ENCODE measurements around the gene RAB3C.
"Not testable (repeated sequence)": the region's sequence is repeated elsewhere in the genome, so short reads cannot be mapped to it uniquely, and the experiment has no call there.

Gene RAB3C

GRCh38 chr5:58582803-58583491 is at the start of gene RAB3C:
TSS of gene RAB3C (plus strand) at chr5:58583075. CDS start at chr5:58583209, 134 bp downstream.
- peak in 2 of 3 experiments; percentile 5 to 9 for DNase-seq (ENCODE audit: low read depth in 3 of 3)

GRCh38 chr5:58541935-58542334 is 40.9 kb upstream of the RAB3C start:
- DNase-seq (ENCODE audit: low read depth in 3 of 3): not testable (repeated sequence)

GRCh38 chr5:58542709-58543108 is 40.2 kb upstream of the RAB3C start:
- no peak for DNase-seq (ENCODE audit: low read depth in 3 of 3)

GRCh38 chr5:58543723-58544122 is 39.2 kb upstream of the RAB3C start:
- no peak for DNase-seq (ENCODE audit: low read depth in 3 of 3)

- no peak for DNase-seq (ENCODE audit: low read depth in 3 of 3)
These were observed 38.7 kb upstream of the RAB3C start for GRCh38 chr5:58544195-58544594.

- no peak for DNase-seq (ENCODE audit: low read depth in 3 of 3)
These were observed 37.9 kb upstream of the RAB3C start for GRCh38 chr5:58544926-58545325.

- DNase-seq (ENCODE audit: low read depth in 3 of 3): no peak
These were observed 37.0 kb upstream of the RAB3C start for GRCh38 chr5:58545912-58546311.

GRCh38 chr5:58548068-58548467 is 34.8 kb upstream of the RAB3C start:
- DNase-seq (ENCODE audit: low read depth in 3 of 3): no peak

GRCh38 chr5:58551492-58551891 is 31.4 kb upstream of the RAB3C start:
- DNase-seq (ENCODE audit: low read depth in 3 of 3): no peak

GRCh38 chr5:58557665-58558338 is 25.1 kb upstream of the RAB3C start:
- not testable (repeated sequence) for DNase-seq (ENCODE audit: low read depth in 3 of 3)

- not testable (repeated sequence) for DNase-seq (ENCODE audit: low read depth in 3 of 3)
These were observed 19.7 kb upstream of the RAB3C start for GRCh38 chr5:58563016-58563700.

GRCh38 chr5:58564043-58564832 is 18.6 kb upstream of the RAB3C start:
- not testable (repeated sequence) for DNase-seq (ENCODE audit: low read depth in 3 of 3)

- no peak for DNase-seq (ENCODE audit: low read depth in 3 of 3)
These were observed 17.8 kb upstream of the RAB3C start for GRCh38 chr5:58565033-58565432.

- no peak for DNase-seq (ENCODE audit: low read depth in 3 of 3)
These were observed 11.4 kb upstream of the RAB3C start for GRCh38 chr5:58571501-58571900.

- DNase-seq (ENCODE audit: low read depth in 3 of 3): not testable (repeated sequence)
These were observed 9.9 kb upstream of the RAB3C start for GRCh38 chr5:58572973-58573372.

- no peak for DNase-seq (ENCODE audit: low read depth in 3 of 3)
These were observed 3.1 kb upstream of the RAB3C start for GRCh38 chr5:58579781-58580180.

- DNase-seq (ENCODE audit: low read depth in 3 of 3): no peak
These were observed 664 bp upstream of the RAB3C start for GRCh38 chr5:58582019-58582802.

GRCh38 chr5:58595952-58596351 is 13.1 kb downstream of the RAB3C start:
- DNase-seq (ENCODE audit: low read depth in 3 of 3): no peak

GRCh38 chr5:58598440-58598839 is 15.6 kb downstream of the RAB3C start:
- no peak for DNase-seq (ENCODE audit: low read depth in 3 of 3)

GRCh38 chr5:58599217-58599616 is 16.3 kb downstream of the RAB3C start:
- DNase-seq (ENCODE audit: low read depth in 3 of 3): no peak

GRCh38 chr5:58600613-58601012 is 17.7 kb downstream of the RAB3C start:
- not testable (repeated sequence) for DNase-seq (ENCODE audit: low read depth in 3 of 3)
